HG03060 (cell line): ENCODE measurements around the gene PCDHA1.
"Not testable (repeated sequence)": the region's sequence is repeated elsewhere in the genome, so short reads cannot be mapped to it uniquely, and the experiment has no call there.

Experiments used
- ATAC-seq: cut with Tn5 transposase; IDR thresholded peaks from one replicate; pipeline ENCODE4 v1.9.1; 2021; ENCODE audit warnings: low read depth, moderate number of reproducible peaks; ENCODE audit not compliant: unreplicated experiment

Gene PCDHA1

GRCh38 chr5:140785905-140786686 is at the start of gene PCDHA1:
TSS of gene PCDHA1 (plus strand) at chr5:140786140.
- no peak for ATAC-seq

DNA sequence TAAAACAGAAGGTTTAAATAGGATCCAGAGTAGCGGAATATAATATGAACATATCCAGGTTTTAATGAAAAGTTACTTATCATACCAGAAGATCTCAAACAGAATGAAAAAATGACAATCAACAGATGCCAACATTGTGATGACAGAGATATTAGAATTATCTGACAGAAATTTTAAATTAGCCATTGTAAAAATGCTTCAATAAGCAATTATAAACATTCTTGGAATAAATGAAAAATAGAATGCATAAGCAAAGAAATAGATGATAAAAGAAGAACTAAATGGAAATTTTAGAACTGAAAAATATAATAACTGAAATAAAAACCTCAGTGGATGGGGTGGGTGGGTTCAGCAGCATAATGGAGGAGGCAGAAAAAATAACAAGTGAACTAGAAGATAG is 48.5 kb upstream of the PCDHA1 start:
- ATAC-seq = no peak

DNA sequence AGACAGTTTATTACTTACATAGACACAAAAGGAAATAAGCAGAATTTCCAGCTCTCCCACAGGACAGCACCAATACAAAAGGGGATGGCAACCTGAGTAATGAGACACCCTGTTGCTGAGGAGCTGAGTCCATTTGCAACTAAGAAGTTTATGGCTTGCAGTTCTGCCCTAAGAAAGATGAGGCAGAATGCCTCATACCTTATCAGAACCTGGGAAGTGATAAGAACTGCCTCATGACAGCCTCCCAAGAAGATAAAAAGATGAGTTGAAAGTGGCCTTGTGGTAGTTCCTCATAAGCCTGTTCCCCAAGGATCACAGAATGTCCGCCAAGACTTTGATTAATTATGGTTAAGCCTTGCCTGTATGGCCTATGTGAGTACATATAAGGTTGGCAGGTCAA is 44.0 kb upstream of the PCDHA1 start:
- ATAC-seq = no peak

- ATAC-seq = no peak
These were observed 32.4 kb upstream of the PCDHA1 start for GRCh38 chr5:140753561-140753960.

DNA sequence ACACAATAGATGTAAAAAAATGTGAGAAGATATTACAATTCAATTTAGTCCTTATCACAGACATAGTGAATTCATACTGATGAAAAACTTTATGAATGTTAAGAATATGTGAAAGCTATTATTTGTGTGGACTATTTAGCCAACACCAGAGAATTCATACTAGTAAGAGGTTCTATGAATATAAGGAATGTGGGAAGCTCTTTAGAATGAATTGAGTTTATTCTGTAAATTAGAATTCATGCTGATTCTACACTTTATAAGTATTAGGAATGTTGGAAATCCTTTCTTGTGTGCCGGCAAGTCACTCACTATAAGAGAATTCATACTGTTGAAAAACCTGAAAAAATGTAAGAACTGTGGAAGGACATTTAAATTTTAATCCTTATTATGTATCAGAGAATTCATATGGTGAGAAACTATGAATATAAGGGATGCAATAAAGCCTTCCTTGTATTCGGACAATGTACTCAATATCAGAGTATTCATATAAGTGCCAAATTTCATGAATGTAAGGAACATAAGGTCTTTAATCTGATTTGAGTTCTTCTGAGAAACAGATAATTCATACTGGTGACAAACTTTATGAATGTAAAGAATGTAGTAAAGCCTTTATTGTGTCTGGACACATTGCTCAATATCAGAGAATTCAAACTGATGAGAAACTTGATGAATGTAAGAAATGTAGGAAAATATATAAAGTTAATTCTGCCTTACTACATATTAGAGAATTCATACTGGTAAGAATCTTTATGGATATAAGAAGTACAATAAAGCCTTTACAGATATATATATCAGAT is 21.6 kb upstream of the PCDHA1 start:
- ATAC-seq = no peak

GRCh38 chr5:140767444-140767843 is 18.5 kb upstream of the PCDHA1 start:
- no peak for ATAC-seq

- no peak for ATAC-seq
These were observed 5.4 kb upstream of the PCDHA1 start for GRCh38 chr5:140780512-140780911.

DNA sequence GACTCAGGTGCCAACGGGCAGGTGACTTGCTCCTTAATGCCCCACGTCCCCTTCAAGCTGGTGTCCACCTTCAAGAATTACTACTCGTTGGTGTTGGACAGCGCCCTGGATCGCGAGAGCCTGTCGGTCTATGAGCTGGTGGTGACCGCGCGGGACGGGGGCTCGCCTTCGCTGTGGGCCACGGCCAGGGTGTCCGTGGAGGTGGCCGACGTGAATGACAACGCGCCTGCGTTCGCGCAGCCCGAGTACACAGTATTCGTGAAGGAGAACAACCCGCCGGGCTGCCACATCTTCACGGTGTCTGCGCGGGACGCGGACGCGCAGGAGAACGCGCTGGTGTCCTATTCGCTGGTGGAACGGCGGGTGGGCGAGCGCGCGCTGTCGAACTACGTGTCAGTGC is 1.5 kb downstream of the PCDHA1 start:
- not testable (repeated sequence) for ATAC-seq

DNA sequence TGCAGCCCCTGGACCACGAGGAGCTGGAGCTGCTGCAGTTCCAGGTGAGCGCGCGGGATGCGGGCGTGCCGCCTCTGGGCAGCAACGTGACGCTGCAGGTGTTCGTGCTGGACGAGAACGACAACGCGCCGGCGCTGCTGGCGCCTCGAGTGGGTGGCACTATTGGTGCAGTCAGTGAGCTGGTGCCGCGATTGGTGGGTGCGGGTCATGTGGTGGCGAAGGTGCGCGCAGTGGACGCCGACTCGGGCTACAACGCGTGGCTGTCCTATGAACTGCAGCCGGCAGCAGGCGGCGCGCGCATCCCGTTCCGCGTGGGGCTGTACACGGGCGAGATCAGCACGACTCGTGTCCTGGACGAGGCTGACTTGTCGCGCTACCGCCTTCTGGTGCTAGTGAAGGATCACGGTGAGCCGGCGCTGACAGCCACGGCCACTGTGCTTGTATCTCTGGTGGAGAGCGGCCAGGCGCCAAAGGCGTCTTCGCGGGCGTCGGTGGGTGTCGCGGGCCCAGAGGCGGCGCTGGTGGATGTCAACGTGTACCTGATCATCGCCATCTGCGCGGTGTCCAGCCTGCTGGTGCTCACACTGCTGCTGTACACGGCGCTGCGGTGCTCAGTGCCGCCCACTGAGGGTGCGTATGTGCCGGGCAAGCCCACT is 2.0 kb downstream of the PCDHA1 start:
- ATAC-seq = not testable (repeated sequence)

DNA sequence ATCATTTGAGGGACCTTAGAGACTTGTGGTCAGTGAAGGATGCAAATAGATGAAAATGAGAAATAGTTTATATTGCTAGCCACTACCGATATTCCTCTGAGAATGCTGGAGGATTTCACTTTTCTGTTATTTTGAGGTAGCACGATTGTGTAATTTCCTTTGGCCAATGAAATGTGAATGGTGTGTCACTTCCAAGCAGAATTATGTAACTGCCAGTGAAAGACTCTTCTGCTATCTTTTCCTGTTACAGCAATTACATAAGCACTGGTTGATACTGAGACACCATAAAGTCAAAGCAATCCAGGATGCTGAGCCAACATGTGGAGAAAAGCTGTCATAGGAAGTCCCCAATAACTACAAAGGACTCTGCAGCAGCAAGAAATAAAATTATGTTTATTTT is 5.1 kb downstream of the PCDHA1 start:
- no peak for ATAC-seq

DNA sequence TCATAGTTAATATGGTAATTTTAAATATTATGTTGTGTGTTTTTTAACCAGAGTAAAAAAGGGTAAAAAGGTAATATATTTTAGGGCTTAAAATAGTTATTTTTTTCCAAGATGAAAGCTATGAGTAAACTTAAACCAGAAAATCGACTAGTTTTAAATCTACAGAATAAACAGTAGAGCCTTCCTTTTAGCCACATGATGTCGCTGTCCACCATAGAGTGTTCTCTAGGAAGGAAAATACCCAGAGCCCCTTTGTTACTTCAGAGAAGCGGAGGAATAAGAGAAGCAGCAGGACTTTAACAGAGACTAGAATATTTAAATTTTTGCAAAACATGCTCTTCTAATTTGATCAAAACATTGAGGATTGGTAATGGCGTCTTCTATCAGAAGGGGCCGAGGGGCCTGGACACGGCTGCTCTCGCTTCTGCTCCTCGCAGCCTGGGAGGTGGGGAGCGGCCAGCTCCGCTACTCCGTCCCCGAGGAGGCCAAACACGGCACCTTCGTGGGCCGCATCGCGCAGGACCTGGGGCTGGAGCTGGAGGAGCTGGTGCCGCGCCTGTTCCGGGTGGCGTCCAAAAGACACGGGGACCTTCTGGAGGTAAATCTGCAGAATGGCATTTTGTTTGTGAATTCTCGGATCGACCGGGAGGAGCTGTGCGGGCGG is 8.8 kb downstream of the PCDHA1 start, which contains the start of gene PCDHA2:
Gene PCDHA2, plus strand, starts transcription at position 258 of the 664 bp plus-strand sequence.
- no peak for ATAC-seq

GRCh38 chr5:140795259-140795641 is 9.3 kb downstream of the PCDHA1 start:
- no peak for ATAC-seq

DNA sequence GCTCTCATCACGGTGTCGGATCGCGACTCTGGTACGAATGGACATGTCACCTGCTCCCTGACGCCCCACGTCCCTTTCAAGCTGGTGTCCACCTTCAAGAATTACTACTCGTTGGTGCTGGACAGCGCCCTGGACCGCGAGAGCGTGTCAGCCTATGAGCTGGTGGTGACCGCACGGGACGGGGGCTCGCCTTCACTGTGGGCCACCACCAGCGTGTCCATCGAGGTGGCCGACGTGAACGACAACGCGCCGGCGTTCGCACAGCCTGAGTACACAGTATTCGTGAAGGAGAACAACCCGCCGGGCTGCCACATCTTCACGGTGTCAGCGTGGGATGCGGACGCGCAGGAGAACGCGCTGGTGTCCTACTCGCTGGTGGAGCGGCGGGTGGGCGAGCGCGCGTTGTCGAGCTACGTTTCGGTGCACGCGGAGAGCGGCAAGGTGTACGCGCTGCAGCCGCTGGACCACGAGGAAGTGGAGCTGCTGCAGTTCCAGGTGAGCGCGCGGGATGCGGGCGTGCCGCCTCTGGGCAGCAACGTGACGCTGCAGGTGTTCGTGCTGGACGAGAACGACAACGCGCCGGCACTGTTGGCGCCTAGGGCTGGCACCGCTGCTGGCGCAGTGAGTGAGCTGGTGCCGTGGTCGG is 10.3 kb downstream of the PCDHA1 start:
- ATAC-seq = not testable (repeated sequence)

DNA sequence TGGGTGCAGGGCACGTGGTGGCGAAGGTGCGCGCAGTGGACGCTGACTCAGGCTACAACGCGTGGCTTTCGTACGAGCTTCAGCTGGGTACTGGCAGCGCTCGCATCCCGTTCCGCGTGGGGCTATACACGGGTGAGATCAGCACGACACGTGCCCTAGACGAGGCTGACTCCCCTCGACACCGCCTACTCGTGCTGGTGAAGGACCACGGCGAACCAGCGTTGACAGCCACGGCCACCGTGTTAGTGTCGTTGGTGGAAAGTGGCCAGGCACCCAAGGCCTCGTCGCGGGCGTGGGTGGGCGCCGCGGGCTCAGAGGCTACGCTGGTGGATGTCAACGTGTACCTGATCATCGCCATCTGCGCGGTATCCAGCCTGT is 10.8 kb downstream of the PCDHA1 start:
- no peak for ATAC-seq

- ATAC-seq = no peak
These were observed 15.0 kb downstream of the PCDHA1 start, which contains the start of gene PCDHA3 for GRCh38 chr5:140800816-140801493. TSS of gene PCDHA3 (plus strand) at chr5:140801057.

DNA sequence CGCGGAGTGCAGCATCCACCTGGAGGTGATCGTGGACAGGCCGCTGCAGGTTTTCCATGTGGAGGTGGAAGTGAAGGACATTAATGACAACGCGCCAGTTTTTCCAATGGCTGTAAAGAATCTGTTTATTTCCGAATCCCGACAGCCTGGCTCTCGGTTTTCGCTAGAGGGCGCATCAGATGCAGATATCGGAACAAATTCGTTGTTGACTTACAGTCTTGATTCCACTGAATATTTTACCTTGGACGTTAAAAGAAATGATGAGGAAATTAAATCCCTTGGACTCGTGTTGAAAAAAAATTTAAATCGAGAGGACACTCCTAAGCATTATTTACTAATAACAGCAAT is 15.5 kb downstream of the PCDHA1 start:
- ATAC-seq = no peak

DNA sequence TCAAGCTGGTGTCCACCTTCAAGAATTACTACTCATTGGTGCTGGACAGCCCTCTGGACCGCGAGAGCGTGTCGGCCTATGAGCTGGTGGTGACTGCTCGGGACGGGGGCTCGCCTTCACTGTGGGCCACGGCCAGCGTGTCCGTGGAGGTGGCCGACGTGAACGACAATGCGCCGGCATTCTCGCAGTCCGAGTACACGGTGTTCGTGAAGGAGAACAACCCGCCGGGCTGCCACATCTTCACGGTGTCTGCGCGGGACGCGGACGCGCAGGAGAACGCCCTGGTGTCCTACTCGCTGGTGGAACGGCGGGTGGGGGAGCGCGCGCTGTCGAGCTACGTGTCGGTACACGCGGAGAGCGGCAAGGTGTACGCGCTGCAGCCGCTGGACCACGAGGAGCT is 16.4 kb downstream of the PCDHA1 start:
- not testable (repeated sequence) for ATAC-seq

DNA sequence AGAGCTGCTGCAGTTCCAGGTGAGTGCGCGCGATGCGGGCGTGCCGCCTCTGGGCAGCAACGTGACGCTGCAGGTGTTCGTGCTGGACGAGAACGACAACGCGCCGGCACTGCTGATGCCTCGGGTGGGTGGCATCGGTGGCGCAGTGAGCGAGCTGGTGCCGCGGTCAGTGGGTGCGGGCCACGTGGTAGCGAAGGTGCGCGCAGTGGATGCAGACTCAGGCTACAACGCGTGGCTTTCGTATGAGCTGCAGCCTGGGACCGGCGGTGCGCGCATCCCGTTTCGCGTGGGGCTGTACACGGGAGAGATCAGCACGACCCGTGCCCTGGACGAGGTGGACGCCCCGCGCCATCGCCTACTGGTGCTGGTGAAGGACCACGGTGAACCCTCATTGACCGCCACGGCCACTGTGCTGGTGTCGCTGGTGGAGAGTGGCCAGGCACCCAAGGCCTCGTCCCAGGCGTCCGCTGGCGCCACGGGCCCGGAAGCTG is 16.9 kb downstream of the PCDHA1 start:
- no peak for ATAC-seq
